ENCODE measurements around the gene IQCM.

DNA sequence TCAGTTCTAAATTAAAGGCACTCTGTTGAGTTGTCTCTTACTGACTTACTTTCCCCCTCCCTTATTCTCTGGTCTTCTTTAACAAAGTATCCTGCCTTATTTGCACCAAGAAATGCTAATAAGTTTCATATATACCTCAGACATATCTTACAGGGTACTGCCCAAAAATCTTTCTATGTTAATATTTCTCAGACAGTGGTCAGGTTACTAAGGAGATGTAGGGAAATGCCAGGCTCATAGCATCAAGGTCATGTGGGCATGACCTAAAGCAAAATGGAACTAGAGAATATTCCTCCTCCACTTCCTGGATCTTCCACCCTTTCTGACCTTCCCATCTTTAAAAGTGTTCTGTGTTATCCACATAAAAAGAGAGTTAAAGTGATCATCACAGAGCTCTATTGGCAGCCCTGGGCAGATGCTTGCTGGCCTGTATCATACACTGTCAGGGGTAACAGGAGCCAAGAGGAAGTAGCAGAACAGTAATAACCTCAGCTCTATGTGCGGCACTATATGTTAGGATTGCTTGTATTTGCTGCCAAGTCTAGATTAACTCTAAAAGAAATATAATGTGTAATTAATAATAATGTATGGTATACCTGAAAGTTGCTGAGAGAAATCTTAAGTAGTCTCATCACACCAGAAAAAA is 74.3 kb downstream of the IQCM start:
- TF ChIP-seq POLR2AphosphoS5 (IDR thresholded peaks at IDR 0.05; ENCODE audit: low read depth, low read length) (no peak), TAF1 (IDR thresholded peaks at IDR 0.05; ENCODE audit: borderline replicate concordance, low read depth, low read length) (no peak)
